Astrocyte (in vitro differentiated cells and primary cell): Measurements from ENCODE around the gene PMS1. TPM values are rescaled to one million over a fixed set of nuclear protein-coding genes. Genes with fewer than 3 reads are reported as not detected.
"Not testable (repeated sequence)": the region's sequence is repeated elsewhere in the genome, so short reads cannot be mapped to it uniquely, and the experiment has no call there.

Experiments
- DNase-seq: peaks from one replicate; pipeline ENCODE4 v3.0.0-alpha.2; 2010; ENCODE audit warnings: low read depth
- FAIRE-seq: peaks from 2 replicates; lab custom pipeline; 2011; peaks lifted over from hg19 to GRCh38; lab: Jason Lieb, UNC
- H2AFZ ChIP-seq: 2 replicates; pipeline ENCODE4 v1.6.0; 2012; ENCODE audit warnings: low read depth, low read length, inconsistent platforms
- H3K27ac ChIP-seq: 2 replicates; pipeline ENCODE4 v1.5.1; 2011; ENCODE audit warnings: low read depth, low read length, inconsistent platforms
- H3K27me3 ChIP-seq: 2 replicates; pipeline ENCODE4 v1.6.0; 2011; ENCODE audit warnings: low read length, inconsistent platforms; ENCODE audit not compliant: insufficient read depth
- H3K36me3 ChIP-seq: 2 replicates; pipeline ENCODE4 v1.5.1; 2011; ENCODE audit warnings: low read length, inconsistent platforms; ENCODE audit not compliant: insufficient read depth
- H3K4me1 ChIP-seq: 2 replicates; pipeline ENCODE4 v1.5.1; 2011; ENCODE audit warnings: low read length, inconsistent platforms; ENCODE audit not compliant: insufficient read depth
- H3K4me2 ChIP-seq: 2 replicates; pipeline ENCODE4 v1.6.0; 2012; ENCODE audit warnings: low read length, inconsistent platforms
- H3K4me3 ChIP-seq: 2 replicates; pipeline ENCODE4 v1.5.1; 2011; ENCODE audit warnings: low read depth, mild to moderate bottlenecking, low read length, inconsistent platforms; ENCODE audit not compliant: insufficient read depth
- H3K79me2 ChIP-seq: 2 replicates; pipeline ENCODE4 v1.6.0; 2012; ENCODE audit warnings: mild to moderate bottlenecking, low read length, inconsistent platforms; ENCODE audit not compliant: insufficient read depth
- H3K9ac ChIP-seq: 2 replicates; pipeline ENCODE4 v1.6.0; 2012; ENCODE audit warnings: mild to moderate bottlenecking, low read length, inconsistent platforms
- H3K9me3 ChIP-seq: 2 replicates; pipeline ENCODE4 v1.5.1; 2012; ENCODE audit warnings: low read depth, mild to moderate bottlenecking, low read length, inconsistent platforms; ENCODE audit not compliant: insufficient read depth
- H4K20me1 ChIP-seq: 2 replicates; pipeline ENCODE4 v1.6.0; 2012; ENCODE audit warnings: low read length, inconsistent platforms; ENCODE audit not compliant: insufficient read depth
- H3K27ac Mint-ChIP-seq: one replicate; pipeline ENCODE4 v1.8.0; 2021; ENCODE audit warnings: mild to moderate bottlenecking, mixed read lengths; ENCODE audit not compliant: unreplicated experiment
- H3K27me3 Mint-ChIP-seq: one replicate; pipeline ENCODE4 v1.8.0; 2021; ENCODE audit warnings: low read depth, mixed read lengths; ENCODE audit not compliant: unreplicated experiment
- H3K36me3 Mint-ChIP-seq: one replicate; pipeline ENCODE4 v1.8.0; 2021; ENCODE audit warnings: low read depth, mixed read lengths; ENCODE audit not compliant: unreplicated experiment
- H3K4me1 Mint-ChIP-seq: one replicate; pipeline ENCODE4 v1.8.0; 2021; ENCODE audit warnings: low read depth, mixed read lengths; ENCODE audit not compliant: unreplicated experiment
- H3K4me3 Mint-ChIP-seq: one replicate; pipeline ENCODE4 v1.8.0; 2021; ENCODE audit warnings: mild to moderate bottlenecking, moderate library complexity, mixed read lengths; ENCODE audit not compliant: unreplicated experiment
- H3K9me3 Mint-ChIP-seq: one replicate; pipeline ENCODE4 v1.8.0; 2021; ENCODE audit warnings: mild to moderate bottlenecking, mixed read lengths; ENCODE audit not compliant: unreplicated experiment
- CTCF ChIP-seq: IDR thresholded peaks from 2 replicates; pipeline ENCODE4 v1.5.1; 2011; ENCODE audit warnings: low read depth, mild to moderate bottlenecking, inconsistent platforms, low read length, moderate library complexity; ENCODE audit not compliant: insufficient read depth
- EZH2 ChIP-seq: IDR thresholded peaks from 2 replicates; pipeline ENCODE4 v1.6.1; 2012; ENCODE audit warnings: mild to moderate bottlenecking, low read length, inconsistent platforms; ENCODE audit not compliant: insufficient read depth
- total RNA-seq: library from RNA; stranded (reverse); gene quantifications from 2 replicates; pipeline ENCODE4 v1.2.1, GENCODE V29; 2021

Gene PMS1
- total RNA-seq, 1 donor from 2014 or later = 27.5 TPM

DNA sequence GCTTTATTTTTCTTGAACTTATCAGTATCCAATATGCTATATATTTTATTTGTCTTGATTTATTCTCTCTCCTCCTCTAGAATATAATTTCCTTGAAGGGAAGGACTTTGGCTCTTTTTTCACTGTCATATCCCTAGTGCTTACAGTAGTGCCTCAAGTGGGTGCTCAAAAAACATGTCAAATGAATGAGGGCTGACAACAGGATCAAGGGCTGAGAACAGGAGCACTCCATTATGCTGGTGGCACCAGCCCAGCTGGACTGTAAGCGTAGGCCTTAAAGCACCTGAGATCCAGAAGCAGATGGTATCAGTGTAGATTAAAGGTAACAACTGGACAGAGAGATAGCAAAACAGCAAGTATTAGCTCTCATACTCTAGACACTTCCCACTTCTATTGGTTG, 46.3 kb downstream of the PMS1 start:
- no peak overlapping the region for H3K9ac ChIP-seq
- no peak overlapping the region for H3K4me2 ChIP-seq
- Mint-ChIP-seq H3K27ac (no peak overlapping the region), H3K4me1 (peaks cover 14% of the 10 kb centered on the region), H3K4me3 (no peak overlapping the region), H3K9me3 (no peaks in the 10 kb centered on the region), H3K36me3 (no peaks in the 10 kb centered on the region), H3K27me3 (no peaks in the 10 kb centered on the region)
- H4K20me1 ChIP-seq = no peaks in the 10 kb centered on the region
- FAIRE-seq (no peak), DNase-seq (no peak)
- no peak overlapping the region for H3K27ac ChIP-seq
- no peak overlapping the region for H3K4me3 ChIP-seq
- no peaks in the 10 kb centered on the region for H3K9me3 ChIP-seq
- H2AFZ ChIP-seq = no peak overlapping the region
- TF ChIP-seq EZH2 (no peak), CTCF (no peak)
- H3K79me2 ChIP-seq = peaks cover 6% of the 10 kb centered on the region
- H3K27me3 ChIP-seq = no peaks in the 10 kb centered on the region
- H3K4me1 ChIP-seq = no peaks in the 10 kb centered on the region
- H3K36me3 ChIP-seq = no peaks in the 10 kb centered on the region

GRCh38 chr2:189834059-189834458, 49.8 kb downstream of the PMS1 start:
- Histone ChIP-seq H3K4me3 (no peak overlapping the region), H2AFZ (no peak overlapping the region), H3K36me3 (no peaks in the 10 kb centered on the region), H3K79me2 (no peaks in the 10 kb centered on the region), H3K27me3 (no peaks in the 10 kb centered on the region), H3K4me2 (no peak overlapping the region), H3K9me3 (no peaks in the 10 kb centered on the region), H3K9ac (no peak overlapping the region), H3K27ac (no peak overlapping the region), H4K20me1 (no peaks in the 10 kb centered on the region), H3K4me1 (no peaks in the 10 kb centered on the region)
- TF ChIP-seq EZH2 (no peak), CTCF (no peak)
- no peak for FAIRE-seq
- H3K27ac Mint-ChIP-seq = no peak overlapping the region
- H3K4me3 Mint-ChIP-seq = no peak overlapping the region
- peaks cover 21% of the 10 kb centered on the region for H3K4me1 Mint-ChIP-seq
- no peaks in the 10 kb centered on the region for H3K27me3 Mint-ChIP-seq
- no peak for DNase-seq
- H3K36me3 Mint-ChIP-seq = no peaks in the 10 kb centered on the region
- H3K9me3 Mint-ChIP-seq = no peaks in the 10 kb centered on the region

DNA sequence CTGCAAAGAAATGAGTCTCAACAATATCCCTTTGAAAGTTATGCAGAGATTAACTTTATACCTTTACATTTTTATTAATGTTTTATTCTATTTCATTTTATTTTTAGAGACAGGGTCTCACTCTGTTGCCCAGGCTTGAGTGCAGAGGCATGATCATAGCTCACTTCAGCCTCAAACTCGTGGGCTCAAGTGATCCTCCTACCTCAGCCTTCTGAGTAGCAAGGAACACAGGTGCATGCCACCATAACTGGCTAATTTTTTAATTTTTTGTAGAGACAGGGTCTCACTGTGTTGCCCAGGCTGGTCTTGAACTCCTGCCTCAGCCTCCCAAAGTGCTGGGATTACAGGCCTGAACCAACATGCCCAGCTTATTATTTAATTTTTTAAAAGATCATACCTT, 50.4 kb downstream of the PMS1 start:
- not testable (repeated sequence) for FAIRE-seq, H3K27me3 Mint-ChIP-seq, H3K27ac Mint-ChIP-seq

More for the DNA sequence above, 50.4 kb downstream of the PMS1 start:
- not testable (repeated sequence) for H3K79me2 ChIP-seq, H3K4me3 ChIP-seq, H3K4me2 ChIP-seq, DNase-seq, H3K9ac ChIP-seq, H3K27me3 ChIP-seq, H3K4me3 Mint-ChIP-seq, H3K4me1 ChIP-seq, H3K36me3 ChIP-seq, H4K20me1 ChIP-seq, H2AFZ ChIP-seq, H3K27ac ChIP-seq, H3K9me3 Mint-ChIP-seq, H3K9me3 ChIP-seq, H3K36me3 Mint-ChIP-seq
- peaks cover 21% of the 10 kb centered on the region for H3K4me1 Mint-ChIP-seq
